ENCODE measurements around the gene WDR43. TPM values are rescaled to one million over a fixed set of nuclear protein-coding genes. Genes with fewer than 3 reads are reported as not detected.

The WDR43 gene
- total and polyA plus RNA-seq, 9 of the 15 experiments (the other 6 are each of a cell fraction or from before 2014, with no cell fraction given) = 34.6 to 197 (median 105) TPM

GRCh38 chr2:28869494-28870145 is 24.8 kb upstream of the WDR43 start (continued):
- TF ChIP-seq ZNF174 (CRISPR knock-in tag; IDR thresholded peaks at IDR 0.05) (no peak), CBFB (CRISPR knock-in tag; IDR thresholded peaks at IDR 0.05) (no peak), ATF7 (IDR thresholded peaks at IDR 0.05) (no peak), EP300 (IDR thresholded peaks at IDR 0.05; ENCODE audit: low read length) (no peak), PHF21A (IDR thresholded peaks at IDR 0.05; ENCODE audit: borderline replicate concordance, low read depth) (no peak), POU5F1 (IDR thresholded peaks at IDR 0.05; ENCODE audit: borderline replicate concordance, low read depth, low read length, partially characterized antibody) (no peak), BMI1 (IDR thresholded peaks at IDR 0.05; ENCODE audit: low read length) (no peak), ZNF586 (CRISPR knock-in tag; conservative IDR thresholded peaks at IDR 0.05) (no peak), FOS (IDR thresholded peaks at IDR 0.05; ENCODE audit: extremely low read depth, insufficient read length) (no peak), NUFIP1 (IDR thresholded peaks at IDR 0.05; ENCODE audit: partially characterized antibody) (no peak), HCFC1 (IDR thresholded peaks at IDR 0.05; ENCODE audit: low read depth, low read length) (no peak), CHD1 (IDR thresholded peaks at IDR 0.05; ENCODE audit: low read length) (peak; percentile 71), ATF2 (CRISPR knock-in tag; IDR thresholded peaks at IDR 0.05) (no peak), CGGBP1 (CRISPR knock-in tag; IDR thresholded peaks at IDR 0.05) (no peak), KAT7 (CRISPR knock-in tag; IDR thresholded peaks at IDR 0.05; ENCODE audit: borderline replicate concordance) (peak; percentile 74; the same call in 1 of the 2 replicates), HNRNPLL (IDR thresholded peaks at IDR 0.05; ENCODE audit: low read depth, low read length, poor library complexity, severe bottlenecking) (no peak), SP1 (CRISPR knock-in tag; IDR thresholded peaks at IDR 0.05) (no peak), RBM15 (IDR thresholded peaks at IDR 0.05; ENCODE audit: insufficient read depth, low read length) (no peak)
- TF ChIP-seq, protein P1, sequence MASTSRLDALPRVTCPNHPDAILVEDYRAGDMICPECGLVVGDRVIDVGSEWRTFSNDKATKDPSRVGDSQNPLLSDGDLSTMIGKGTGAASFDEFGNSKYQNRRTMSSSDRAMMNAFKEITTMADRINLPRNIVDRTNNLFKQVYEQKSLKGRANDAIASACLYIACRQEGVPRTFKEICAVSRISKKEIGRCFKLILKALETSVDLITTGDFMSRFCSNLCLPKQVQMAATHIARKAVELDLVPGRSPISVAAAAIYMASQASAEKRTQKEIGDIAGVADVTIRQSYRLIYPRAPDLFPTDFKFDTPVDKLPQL (IDR thresholded peaks at IDR 0.05; ENCODE audit: extremely low read depth, insufficient read length) = no peak
- TF ChIP-seq, protein P2, sequence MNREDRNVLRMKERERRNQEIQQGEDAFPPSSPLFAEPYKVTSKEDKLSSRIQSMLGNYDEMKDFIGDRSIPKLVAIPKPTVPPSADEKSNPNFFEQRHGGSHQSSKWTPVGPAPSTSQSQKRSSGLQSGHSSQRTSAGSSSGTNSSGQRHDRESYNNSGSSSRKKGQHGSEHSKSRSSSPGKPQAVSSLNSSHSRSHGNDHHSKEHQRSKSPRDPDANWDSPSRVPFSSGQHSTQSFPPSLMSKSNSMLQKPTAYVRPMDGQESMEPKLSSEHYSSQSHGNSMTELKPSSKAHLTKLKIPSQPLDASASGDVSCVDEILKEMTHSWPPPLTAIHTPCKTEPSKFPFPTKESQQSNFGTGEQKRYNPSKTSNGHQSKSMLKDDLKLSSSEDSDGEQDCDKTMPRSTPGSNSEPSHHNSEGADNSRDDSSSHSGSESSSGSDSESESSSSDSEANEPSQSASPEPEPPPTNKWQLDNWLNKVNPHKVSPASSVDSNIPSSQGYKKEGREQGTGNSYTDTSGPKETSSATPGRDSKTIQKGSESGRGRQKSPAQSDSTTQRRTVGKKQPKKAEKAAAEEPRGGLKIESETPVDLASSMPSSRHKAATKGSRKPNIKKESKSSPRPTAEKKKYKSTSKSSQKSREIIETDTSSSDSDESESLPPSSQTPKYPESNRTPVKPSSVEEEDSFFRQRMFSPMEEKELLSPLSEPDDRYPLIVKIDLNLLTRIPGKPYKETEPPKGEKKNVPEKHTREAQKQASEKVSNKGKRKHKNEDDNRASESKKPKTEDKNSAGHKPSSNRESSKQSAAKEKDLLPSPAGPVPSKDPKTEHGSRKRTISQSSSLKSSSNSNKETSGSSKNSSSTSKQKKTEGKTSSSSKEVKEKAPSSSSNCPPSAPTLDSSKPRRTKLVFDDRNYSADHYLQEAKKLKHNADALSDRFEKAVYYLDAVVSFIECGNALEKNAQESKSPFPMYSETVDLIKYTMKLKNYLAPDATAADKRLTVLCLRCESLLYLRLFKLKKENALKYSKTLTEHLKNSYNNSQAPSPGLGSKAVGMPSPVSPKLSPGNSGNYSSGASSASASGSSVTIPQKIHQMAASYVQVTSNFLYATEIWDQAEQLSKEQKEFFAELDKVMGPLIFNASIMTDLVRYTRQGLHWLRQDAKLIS (CRISPR knock-in tag; IDR thresholded peaks at IDR 0.05) = peak; percentile 85; the same call in 1 of the 2 replicates
- TF ChIP-seq, protein P3, sequence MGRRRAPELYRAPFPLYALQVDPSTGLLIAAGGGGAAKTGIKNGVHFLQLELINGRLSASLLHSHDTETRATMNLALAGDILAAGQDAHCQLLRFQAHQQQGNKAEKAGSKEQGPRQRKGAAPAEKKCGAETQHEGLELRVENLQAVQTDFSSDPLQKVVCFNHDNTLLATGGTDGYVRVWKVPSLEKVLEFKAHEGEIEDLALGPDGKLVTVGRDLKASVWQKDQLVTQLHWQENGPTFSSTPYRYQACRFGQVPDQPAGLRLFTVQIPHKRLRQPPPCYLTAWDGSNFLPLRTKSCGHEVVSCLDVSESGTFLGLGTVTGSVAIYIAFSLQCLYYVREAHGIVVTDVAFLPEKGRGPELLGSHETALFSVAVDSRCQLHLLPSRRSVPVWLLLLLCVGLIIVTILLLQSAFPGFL (CRISPR knock-in tag; IDR thresholded peaks at IDR 0.05) = 0 out of 2 replicates have a peak, but pooled peaks have one; percentile 23
